Dermis microvascular lymphatic vessel endothelial cell (primary cell): ENCODE data around the gene PLCH2. TPM values are rescaled to one million over a fixed set of nuclear protein-coding genes. Genes with fewer than 3 reads are reported as not detected.

Experiments used
- DNase-seq, 2 donors: peaks; one replicate each; pipeline versions ENCODE4 v3.0.0 to v3.0.0-alpha.2; 2010; ENCODE audit warnings: low read depth in 2 of 2
- total RNA-seq: library from RNA; depleted of rRNA; stranded (reverse); fragments of >200 nt; gene quantifications from 2 replicates; pipeline ENCODE4 v1.2.1, GENCODE V29; 2014

PLCH2 gene
- total RNA-seq, 1 donor from 2014 or later = under 0.01 TPM

GRCh38 chr1:2477309-2477708 is 1.2 kb downstream of the PLCH2 start:
- DNase-seq = no peak

GRCh38 chr1:2477791-2478499 is 1.9 kb downstream of the PLCH2 start:
- DNase-seq = no peak

GRCh38 chr1:2479186-2479585 is 3.1 kb downstream of the PLCH2 start:
- DNase-seq = no peak

GRCh38 chr1:2479618-2480017 is 3.5 kb downstream of the PLCH2 start:
- no peak for DNase-seq

GRCh38 chr1:2480236-2480985 is 4.3 kb downstream of the PLCH2 start:
- DNase-seq = no peak

- DNase-seq = no peak
Measured at GRCh38 chr1:2480986-2481364, 4.9 kb downstream of the PLCH2 start.

GRCh38 chr1:2481885-2482284 is 5.8 kb downstream of the PLCH2 start:
- no peak for DNase-seq

GRCh38 chr1:2482588-2482987 is 6.5 kb downstream of the PLCH2 start:
- DNase-seq = no peak

GRCh38 chr1:2483026-2483425 is 6.9 kb downstream of the PLCH2 start:
- no peak for DNase-seq

GRCh38 chr1:2483970-2484369 is 7.9 kb downstream of the PLCH2 start:
- DNase-seq = no peak

GRCh38 chr1:2486041-2486440 is 10.0 kb downstream of the PLCH2 start:
- no peak for DNase-seq

GRCh38 chr1:2486558-2486957 is 10.5 kb downstream of the PLCH2 start:
- DNase-seq = no peak

GRCh38 chr1:2488688-2489087 is 12.6 kb downstream of the PLCH2 start:
- no peak for DNase-seq

GRCh38 chr1:2489615-2490014 is 13.5 kb downstream of the PLCH2 start:
- DNase-seq = no peak

- DNase-seq = no peak
Measured at GRCh38 chr1:2492091-2492490, 16.0 kb downstream of the PLCH2 start.

- DNase-seq = no peak
Measured at GRCh38 chr1:2493218-2493617, 17.1 kb downstream of the PLCH2 start.

- no peak for DNase-seq
Measured at GRCh38 chr1:2493691-2494322, 17.7 kb downstream of the PLCH2 start.

- DNase-seq = no peak
Measured at GRCh38 chr1:2494323-2494693, 18.2 kb downstream of the PLCH2 start.

- DNase-seq = no peak
Measured at GRCh38 chr1:2495026-2495425, 18.9 kb downstream of the PLCH2 start.

GRCh38 chr1:2495546-2495945 is 19.5 kb downstream of the PLCH2 start:
- DNase-seq = no peak

GRCh38 chr1:2496087-2496622 is 20.1 kb downstream of the PLCH2 start:
- no peak for DNase-seq

- no peak for DNase-seq
Measured at GRCh38 chr1:2496746-2497145, 20.7 kb downstream of the PLCH2 start.

- no peak for DNase-seq
Measured at GRCh38 chr1:2497891-2498290, 21.8 kb downstream of the PLCH2 start.
